Loucy (cell line): Measurements from ENCODE around the gene PTCD1.

Source experiments
- H2AFZ ChIP-seq: fragments of 200-600 bp; sonication (generic); 2 replicates; pipeline ENCODE4 v1.6.0; 2016; ENCODE audit warnings: antibody characterized with exemption, mild to moderate bottlenecking, low read length, moderate library complexity
- H3F3A ChIP-seq: fragments of 200-600 bp; 2 replicates; pipeline ENCODE4 v1.6.0; 2016; ENCODE audit warnings: antibody characterized with exemption, low read depth, mild to moderate bottlenecking
- H3K27me3 ChIP-seq: fragments of 200-600 bp; sonication (generic); 2 replicates; pipeline ENCODE4 v1.6.1; 2014; ENCODE audit warnings: low read length, mild to moderate bottlenecking; ENCODE audit not compliant: insufficient read depth, poor library complexity, severe bottlenecking
- H3K36me3 ChIP-seq: fragments of 200-600 bp; sonication (generic); 2 replicates; pipeline ENCODE4 v1.6.1; 2016; ENCODE audit warnings: low read length; ENCODE audit not compliant: insufficient read depth
- H3K4me1 ChIP-seq: fragments of 200-600 bp; sonication (generic); 2 replicates; pipeline ENCODE4 v1.5.1; 2014; ENCODE audit warnings: low read length, mild to moderate bottlenecking; ENCODE audit not compliant: insufficient read depth, poor library complexity, severe bottlenecking
- H3K4me2 ChIP-seq: fragments of 200-600 bp; sonication (generic); 2 replicates; pipeline ENCODE4 v1.6.0; 2014; ENCODE audit warnings: antibody characterized with exemption, low read length, low read depth, mild to moderate bottlenecking; ENCODE audit not compliant: poor library complexity, severe bottlenecking
- H3K4me3 ChIP-seq: fragments of 200-600 bp; sonication (generic); 2 replicates; pipeline ENCODE4 v1.5.1; 2014; ENCODE audit warnings: low read length, mild to moderate bottlenecking, mixed read lengths; ENCODE audit not compliant: poor library complexity, severe bottlenecking
- H3K79me2 ChIP-seq: fragments of 200-600 bp; sonication (generic); 2 replicates; pipeline ENCODE4 v1.6.1; 2014; ENCODE audit warnings: low read length; ENCODE audit not compliant: insufficient read depth
- H3K9ac ChIP-seq: fragments of 200-600 bp; sonication (generic); 2 replicates; pipeline ENCODE4 v1.6.0; 2014; ENCODE audit warnings: mild to moderate bottlenecking, low read depth, low read length, moderate library complexity; ENCODE audit not compliant: poor library complexity, severe bottlenecking
- H3K9me2 ChIP-seq: fragments of 200-600 bp; sonication (generic); replicated peaks from 2 replicates; pipeline ENCODE4 v1.6.1; 2016; ENCODE audit warnings: low read depth, low read length, mixed read lengths
- H3K9me3 ChIP-seq: fragments of 200-600 bp; sonication (generic); 2 replicates; pipeline ENCODE4 v1.6.1; 2014; ENCODE audit warnings: mild to moderate bottlenecking, antibody characterized with exemption, low read length, low read depth; ENCODE audit not compliant: insufficient read depth
- H4K20me1 ChIP-seq: fragments of 200-600 bp; sonication (generic); 2 replicates; pipeline ENCODE4 v1.6.0; 2014; ENCODE audit warnings: antibody characterized with exemption, low read length, mild to moderate bottlenecking; ENCODE audit not compliant: insufficient read depth, poor library complexity, severe bottlenecking
- EZH2phosphoT487 ChIP-seq: fragments of 200-600 bp; IDR thresholded peaks from 2 replicates; pipeline ENCODE4 v1.6.1; 2018; ENCODE audit warnings: antibody characterized with exemption, mild to moderate bottlenecking, moderate library complexity, borderline replicate concordance
- TF ChIP-seq, protein P1 (sequence below): fragments of 200-600 bp; sonication (generic); conservative IDR thresholded peaks from 2 replicates; pipeline ENCODE4 v1.5.1; 2014; ENCODE audit warnings: mild to moderate bottlenecking, antibody characterized with exemption, low read length

The PTCD1 gene

DNA sequence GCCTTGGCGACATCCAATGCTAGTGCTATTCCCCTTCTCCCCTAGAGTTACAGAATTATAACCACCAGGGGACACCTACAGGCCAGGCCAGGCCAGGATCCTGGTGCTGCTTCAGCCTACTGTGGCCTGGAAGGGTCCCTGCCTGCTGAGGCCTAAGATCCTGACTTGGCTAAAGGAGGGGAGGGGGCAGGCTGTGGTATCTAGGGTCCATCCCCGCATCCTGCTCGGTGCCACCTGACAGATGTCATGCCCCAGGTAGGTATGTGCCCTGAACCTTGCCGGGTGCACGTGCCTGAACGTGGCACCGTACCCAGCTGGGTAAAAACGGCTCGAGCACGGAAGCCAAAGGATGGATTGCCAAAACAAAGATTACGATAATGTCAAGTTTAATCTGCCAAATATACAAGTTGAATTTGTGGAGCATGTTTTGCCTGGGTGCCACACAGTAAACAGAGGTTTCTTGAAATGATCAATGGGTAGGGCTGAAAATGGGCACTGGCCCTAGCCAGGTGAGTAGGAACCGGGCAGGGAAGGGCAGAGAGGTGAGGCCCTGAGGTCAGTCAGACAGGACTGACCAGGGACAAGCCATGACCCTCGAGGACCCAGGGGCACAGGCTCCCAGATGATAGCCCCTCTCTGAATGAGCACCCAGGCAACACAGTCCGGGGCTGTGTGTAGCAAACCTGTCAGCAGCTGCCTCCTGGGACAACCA lies 42.8 kb downstream of the PTCD1 start:
- Histone ChIP-seq H3K9me2 (no peaks in the 10 kb centered on the region), H3K9me3 (no peaks in the 10 kb centered on the region), H3F3A (no peaks in the 10 kb centered on the region), H3K4me3 (no peak overlapping the region), H3K79me2 (no peaks in the 10 kb centered on the region), H3K27me3 (no peaks in the 10 kb centered on the region), H3K36me3 (peaks cover 92% of the 10 kb centered on the region; the same call in 1 of the 2 replicates), H4K20me1 (peaks cover 5% of the 10 kb centered on the region), H3K4me1 (no peaks in the 10 kb centered on the region), H3K9ac (no peak overlapping the region), H2AFZ (no peak overlapping the region), H3K4me2 (no peak overlapping the region)
- no peak for TF ChIP-seq EZH2phosphoT487
- TF ChIP-seq, protein P1, sequence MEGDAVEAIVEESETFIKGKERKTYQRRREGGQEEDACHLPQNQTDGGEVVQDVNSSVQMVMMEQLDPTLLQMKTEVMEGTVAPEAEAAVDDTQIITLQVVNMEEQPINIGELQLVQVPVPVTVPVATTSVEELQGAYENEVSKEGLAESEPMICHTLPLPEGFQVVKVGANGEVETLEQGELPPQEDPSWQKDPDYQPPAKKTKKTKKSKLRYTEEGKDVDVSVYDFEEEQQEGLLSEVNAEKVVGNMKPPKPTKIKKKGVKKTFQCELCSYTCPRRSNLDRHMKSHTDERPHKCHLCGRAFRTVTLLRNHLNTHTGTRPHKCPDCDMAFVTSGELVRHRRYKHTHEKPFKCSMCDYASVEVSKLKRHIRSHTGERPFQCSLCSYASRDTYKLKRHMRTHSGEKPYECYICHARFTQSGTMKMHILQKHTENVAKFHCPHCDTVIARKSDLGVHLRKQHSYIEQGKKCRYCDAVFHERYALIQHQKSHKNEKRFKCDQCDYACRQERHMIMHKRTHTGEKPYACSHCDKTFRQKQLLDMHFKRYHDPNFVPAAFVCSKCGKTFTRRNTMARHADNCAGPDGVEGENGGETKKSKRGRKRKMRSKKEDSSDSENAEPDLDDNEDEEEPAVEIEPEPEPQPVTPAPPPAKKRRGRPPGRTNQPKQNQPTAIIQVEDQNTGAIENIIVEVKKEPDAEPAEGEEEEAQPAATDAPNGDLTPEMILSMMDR: no peak

DNA sequence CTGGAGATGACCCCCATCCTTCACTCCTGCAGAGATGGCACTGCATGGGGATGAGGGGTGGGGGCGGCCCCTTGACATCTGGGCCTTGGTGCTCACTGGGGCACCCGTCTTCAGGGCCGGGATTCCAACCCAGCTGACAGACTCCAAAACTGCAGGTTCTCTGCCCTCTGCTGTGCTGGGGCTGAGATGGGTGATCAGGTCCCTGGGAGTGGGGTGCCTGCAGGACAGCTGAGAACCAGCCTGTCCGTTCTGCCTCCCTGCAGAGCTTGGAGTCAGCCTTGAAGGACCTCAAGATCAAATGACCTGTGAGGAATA lies 44.5 kb downstream of the PTCD1 start:
- H3K79me2 ChIP-seq: no peaks in the 10 kb centered on the region
- peaks cover 89% of the 10 kb centered on the region; the same call in 1 of the 2 replicates for H3K36me3 ChIP-seq
- H3K9me3 ChIP-seq: no peaks in the 10 kb centered on the region
- no peaks in the 10 kb centered on the region for H3K9me2 ChIP-seq
- H3K27me3 ChIP-seq: no peaks in the 10 kb centered on the region
- no peaks in the 10 kb centered on the region for H3F3A ChIP-seq
- TF ChIP-seq, protein P1: no peak
- no peak for TF ChIP-seq EZH2phosphoT487
- H3K4me1 ChIP-seq: no peaks in the 10 kb centered on the region
- no peak overlapping the region for H3K4me3 ChIP-seq
- no peak overlapping the region for H3K4me2 ChIP-seq
- H4K20me1 ChIP-seq: peaks cover 5% of the 10 kb centered on the region
- H3K9ac ChIP-seq: no peak overlapping the region
- no peak overlapping the region for H2AFZ ChIP-seq

DNA sequence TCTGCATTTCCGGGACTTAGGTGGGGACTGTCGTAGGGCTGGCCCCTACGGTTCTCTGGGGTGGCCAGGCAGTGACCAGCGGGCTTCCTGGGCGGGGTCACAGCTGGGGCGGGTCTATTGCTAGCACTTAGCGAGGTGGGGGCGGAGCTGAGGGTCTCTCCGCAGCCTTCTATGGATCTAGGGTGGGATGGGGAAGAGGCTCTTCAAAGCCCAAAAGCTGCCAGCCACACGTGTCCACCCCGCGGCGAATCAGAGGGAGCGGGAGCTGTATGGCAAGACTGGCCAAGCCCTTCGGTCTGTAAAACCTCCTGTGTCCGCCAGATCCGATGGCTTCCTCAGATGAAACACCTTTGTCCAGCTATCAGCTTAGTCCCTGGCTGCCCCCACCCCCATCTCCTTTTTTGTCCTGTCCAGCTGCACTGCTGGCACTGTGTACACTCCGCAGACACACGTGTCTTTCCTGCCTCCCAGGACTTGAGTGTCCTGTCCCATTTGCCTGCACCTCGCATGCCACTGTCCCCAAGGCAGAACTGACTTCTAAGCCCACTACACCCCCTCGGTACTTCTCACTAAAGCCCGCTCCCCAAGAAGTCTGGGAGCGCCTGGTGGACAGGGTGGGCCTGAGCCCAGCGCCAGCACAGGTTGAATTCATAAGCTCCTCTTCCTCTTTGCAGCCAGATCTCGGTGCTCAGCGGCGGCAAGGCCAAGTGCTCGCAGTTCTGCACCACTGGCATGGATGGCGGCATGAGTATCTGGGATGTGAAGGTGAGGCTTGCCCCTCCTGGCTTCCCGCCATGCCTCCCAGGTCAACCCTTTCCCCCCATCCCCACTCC lies 45.0 kb downstream of the PTCD1 start:
- no peaks in the 10 kb centered on the region for H3K9me2 ChIP-seq
- no peaks in the 10 kb centered on the region for H3K79me2 ChIP-seq
- no peak overlapping the region for H2AFZ ChIP-seq
- H3K36me3 ChIP-seq: peaks cover 83% of the 10 kb centered on the region; the same call in 1 of the 2 replicates
- peaks cover under 1% of the 10 kb centered on the region for H4K20me1 ChIP-seq
- H3K4me2 ChIP-seq: no peak overlapping the region
- no peaks in the 10 kb centered on the region for H3K4me1 ChIP-seq
- H3K4me3 ChIP-seq: no peak overlapping the region
- no peaks in the 10 kb centered on the region for H3K27me3 ChIP-seq
- H3F3A ChIP-seq: no peaks in the 10 kb centered on the region
- H3K9me3 ChIP-seq: no peaks in the 10 kb centered on the region
- no peak overlapping the region for H3K9ac ChIP-seq
- TF ChIP-seq EZH2phosphoT487: no peak
